SIG-M5 (cell line): ENCODE data around the gene CNTNAP4.

Experiments
- DNase-seq: peaks from one replicate; lab custom pipeline; 2025; lab: John Stamatoyannopoulos, UW

The CNTNAP4 gene

GRCh38 chr16:76583945-76584344 lies 306.7 kb downstream of the CNTNAP4 start:
- DNase-seq: no peak

- no peak for DNase-seq
These were observed 321.3 kb downstream of the CNTNAP4 start for GRCh38 chr16:76598498-76598897.

GRCh38 chr16:76607317-76607716 lies 330.1 kb downstream of the CNTNAP4 start:
- no peak for DNase-seq
